Lower leg skin (tissue), 3 donors: Measurements from ENCODE around the gene RMND1.

Experiments
- POLR2A ChIP-seq, 2 donors: fragments of 450-650 bp; IDR thresholded peaks; one replicate each; pipeline ENCODE4 v1.6.1; 2016 to 2017; ENCODE audit warnings: antibody characterized with exemption in 2 of 2, mild to moderate bottlenecking in 1 of 2, moderate library complexity in 1 of 2
- TF ChIP-seq, protein P1 (sequence below), 3 donors: fragments of 450-650 bp; IDR thresholded peaks; one replicate each; pipeline ENCODE4 v1.5.1; 2016; ENCODE audit warnings: antibody characterized with exemption in 3 of 3, mild to moderate bottlenecking in 3 of 3, moderate library complexity in 2 of 3

DNA sequence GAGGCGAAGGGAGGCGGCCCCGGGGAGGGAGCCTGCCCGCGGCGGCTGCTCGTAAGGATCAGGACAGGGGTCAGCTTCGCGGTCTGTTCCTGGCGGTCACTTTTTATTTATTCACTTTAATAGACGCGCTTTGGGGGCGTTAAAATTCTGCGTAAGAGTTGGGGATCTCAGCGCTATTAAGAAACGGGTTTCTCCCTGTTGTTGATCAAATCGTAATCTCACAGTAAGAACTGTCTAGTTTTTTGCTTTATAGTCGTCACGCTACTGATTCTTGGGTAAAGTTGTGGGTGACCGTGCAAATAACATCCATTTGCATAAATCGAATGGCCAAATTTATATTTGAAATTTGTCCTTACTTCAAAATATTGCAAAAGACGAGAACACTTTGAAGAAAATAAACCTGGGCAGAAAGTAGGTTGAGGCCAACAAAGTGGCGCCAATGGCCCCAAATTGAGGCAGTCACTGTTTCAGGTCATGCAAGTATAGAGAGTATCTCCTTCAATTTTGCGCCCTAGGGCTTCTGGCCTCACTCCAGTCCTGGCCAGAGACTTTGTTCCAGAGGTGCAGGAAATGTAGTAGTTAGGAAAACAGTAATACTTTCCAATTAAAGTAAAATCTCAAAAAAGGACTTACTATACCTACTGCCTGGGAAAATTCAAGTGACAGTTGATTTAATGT, 963 bp upstream of the RMND1 start:
- TF ChIP-seq, protein P1, sequence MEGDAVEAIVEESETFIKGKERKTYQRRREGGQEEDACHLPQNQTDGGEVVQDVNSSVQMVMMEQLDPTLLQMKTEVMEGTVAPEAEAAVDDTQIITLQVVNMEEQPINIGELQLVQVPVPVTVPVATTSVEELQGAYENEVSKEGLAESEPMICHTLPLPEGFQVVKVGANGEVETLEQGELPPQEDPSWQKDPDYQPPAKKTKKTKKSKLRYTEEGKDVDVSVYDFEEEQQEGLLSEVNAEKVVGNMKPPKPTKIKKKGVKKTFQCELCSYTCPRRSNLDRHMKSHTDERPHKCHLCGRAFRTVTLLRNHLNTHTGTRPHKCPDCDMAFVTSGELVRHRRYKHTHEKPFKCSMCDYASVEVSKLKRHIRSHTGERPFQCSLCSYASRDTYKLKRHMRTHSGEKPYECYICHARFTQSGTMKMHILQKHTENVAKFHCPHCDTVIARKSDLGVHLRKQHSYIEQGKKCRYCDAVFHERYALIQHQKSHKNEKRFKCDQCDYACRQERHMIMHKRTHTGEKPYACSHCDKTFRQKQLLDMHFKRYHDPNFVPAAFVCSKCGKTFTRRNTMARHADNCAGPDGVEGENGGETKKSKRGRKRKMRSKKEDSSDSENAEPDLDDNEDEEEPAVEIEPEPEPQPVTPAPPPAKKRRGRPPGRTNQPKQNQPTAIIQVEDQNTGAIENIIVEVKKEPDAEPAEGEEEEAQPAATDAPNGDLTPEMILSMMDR (IDR thresholded peaks at IDR 0.05), result no peak
- no peak for TF ChIP-seq POLR2A (IDR thresholded peaks at IDR 0.05)
